NCI-H187 (cell line): ENCODE data around the gene POGLUT2.

Experiments
- DNase-seq, 2 experiments: peaks; one replicate each; lab custom pipeline; 2025; lab: John Stamatoyannopoulos, UW

Gene POGLUT2

DNA sequence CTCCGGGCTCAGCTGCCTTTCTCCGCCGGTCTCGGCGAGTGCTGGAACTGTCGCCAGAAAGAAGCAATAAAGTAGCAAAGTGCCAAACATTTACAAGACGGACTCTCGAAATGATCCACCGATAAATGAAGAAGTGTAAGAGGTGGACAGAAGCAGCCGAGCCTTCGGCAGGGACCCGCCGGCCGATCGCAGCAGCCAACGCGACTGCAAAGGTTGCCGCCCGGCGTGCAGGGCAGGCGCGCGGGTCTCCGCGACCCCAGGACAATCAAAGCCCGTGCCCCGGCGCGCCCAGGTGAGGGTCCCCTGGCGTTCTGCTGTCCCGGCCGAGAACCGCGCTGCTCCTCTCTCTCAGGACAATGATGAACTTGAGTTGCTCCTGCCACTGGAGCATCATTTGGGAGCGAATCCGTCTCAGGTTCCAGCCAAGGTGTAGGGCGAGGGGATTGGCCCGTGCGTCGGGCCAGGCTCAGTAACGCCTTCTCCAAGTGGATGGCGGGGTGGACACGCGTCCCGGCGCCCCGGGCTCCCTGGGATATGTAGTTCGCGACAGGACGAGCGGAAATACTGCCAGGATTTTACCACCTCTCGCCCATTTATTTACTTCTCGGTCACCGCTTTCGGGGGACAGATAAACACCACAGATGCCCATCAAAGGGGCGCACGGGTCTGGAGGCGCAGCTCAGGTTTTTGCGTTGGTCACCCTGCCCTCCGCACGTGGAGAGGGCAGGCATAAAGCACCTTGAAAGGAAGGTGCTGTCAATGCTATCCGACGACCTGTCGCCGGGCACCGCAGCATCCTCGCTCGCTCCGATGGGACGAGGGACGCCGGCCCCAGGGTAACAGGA lies at the start of gene POGLUT2, which contains the start of gene BIVM:
POGLUT2 (minus strand) TSS at position 396 of the 845 bp plus-strand sequence; CDS start at position 90, 306 bp downstream.
BIVM (plus strand) TSS at position 539 of the 845 bp plus-strand sequence. CDS start 8,149 bp downstream, outside the sequence.
- DNase-seq: peak; percentile 90 to 97

DNA sequence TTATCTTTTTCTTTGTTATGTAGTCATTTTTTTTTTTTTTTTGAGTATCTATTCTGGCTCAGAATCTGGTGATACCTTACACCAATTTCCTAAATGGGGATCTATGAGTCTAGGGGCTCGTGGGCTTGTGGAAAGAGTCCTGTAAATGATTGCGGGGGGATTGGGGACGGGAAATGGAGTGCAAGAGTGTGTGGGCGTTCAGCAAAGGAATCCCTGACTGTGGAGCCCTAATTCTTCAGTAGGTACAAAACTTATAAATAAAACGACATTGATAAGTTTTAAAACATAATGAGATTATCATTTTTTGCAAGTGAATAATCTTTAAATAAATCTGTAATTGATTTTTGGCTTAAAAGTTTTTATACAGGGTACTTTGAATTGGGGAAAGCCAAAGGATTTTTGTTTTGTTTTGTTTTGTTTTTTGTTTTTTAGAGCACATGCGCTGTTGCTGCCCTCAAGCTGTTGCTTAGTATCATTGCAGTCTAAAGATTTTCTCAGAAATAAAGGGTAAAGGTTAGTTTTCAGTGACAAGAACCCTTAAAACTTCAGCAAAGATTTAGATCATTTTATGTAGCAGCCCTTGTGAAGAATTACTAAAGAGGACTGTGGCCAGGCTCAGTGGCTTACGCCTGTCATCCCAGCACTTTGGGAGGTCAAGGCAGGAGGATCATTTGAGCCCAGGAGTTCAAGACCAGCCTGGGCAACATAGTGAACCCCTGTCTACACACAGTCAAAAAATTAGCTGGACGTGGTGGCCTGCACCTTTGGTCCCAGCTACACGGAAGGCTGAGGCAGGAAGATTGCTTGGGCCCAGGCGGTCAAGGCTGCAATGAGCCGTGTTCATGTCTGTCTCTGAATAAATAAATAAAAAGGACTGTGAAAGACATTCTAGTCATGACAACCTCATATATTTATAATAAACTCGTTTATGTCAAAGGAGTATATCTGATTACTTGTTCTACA lies 48.8 kb upstream of the POGLUT2 start:
- no peak for DNase-seq

DNA sequence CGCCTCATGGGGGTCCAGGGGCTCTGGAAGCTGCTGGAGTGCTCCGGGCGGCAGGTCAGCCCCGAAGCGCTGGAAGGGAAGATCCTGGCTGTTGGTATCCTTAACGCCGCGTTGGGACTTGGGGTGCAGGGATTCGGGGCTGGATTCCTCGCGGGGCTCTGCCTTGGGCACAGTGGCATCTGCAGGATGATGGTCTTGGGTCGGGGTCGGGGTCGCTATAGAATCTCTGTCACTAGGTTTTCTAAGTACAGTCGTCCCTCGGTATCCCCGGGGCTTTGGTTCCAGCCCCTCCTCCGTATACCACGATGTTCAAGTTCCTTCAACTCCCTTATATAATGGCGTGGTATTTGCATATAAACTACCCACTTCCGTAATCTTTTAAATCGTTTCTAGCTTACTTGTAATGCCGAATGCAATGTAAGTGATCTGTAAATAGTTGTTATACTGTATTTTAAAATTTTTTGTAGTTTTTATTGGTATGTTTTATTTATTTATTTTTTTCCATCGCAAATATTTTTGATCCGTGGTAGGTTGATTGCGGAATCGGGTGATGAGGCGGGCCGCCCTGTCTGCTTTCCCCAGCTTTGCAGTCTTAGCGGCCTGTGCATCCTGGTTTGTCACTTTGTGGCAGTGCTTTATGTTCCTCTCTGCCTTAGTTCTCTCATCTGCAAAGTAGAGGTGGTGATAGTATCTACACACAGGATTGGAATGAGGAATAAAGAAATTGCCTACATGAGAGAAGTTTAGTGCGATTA lies 47.7 kb upstream of the POGLUT2 start:
- DNase-seq: peak in 1 of 2 experiments; percentile 67

DNA sequence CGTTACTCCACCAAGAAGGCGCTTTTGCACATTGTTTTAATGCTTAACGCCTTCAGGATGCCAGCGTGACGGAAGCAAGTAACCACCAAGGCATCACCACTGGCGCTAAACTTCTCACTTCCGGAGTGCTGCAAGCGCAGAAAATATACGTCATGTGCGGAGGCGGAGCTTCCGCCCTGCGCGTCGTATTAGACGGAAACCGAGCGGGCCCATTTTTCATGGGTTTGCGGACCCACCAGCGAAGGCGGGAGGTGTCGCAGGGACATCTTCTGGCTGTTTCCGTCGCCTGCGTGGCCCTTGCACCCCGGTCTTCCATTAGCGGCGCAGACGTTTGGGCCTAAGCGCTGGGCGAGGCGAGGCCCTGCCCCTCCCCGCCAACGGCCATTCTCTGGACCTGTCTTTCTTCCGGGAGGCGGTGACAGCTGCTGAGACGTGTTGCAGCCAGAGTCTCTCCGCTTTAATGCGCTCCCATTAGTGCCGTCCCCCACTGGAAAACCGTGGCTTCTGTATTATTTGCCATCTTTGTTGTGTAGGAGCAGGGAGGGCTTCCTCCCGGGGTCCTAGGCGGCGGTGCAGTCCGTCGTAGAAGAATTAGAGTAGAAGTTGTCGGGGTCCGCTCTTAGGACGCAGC lies 47.0 kb upstream of the POGLUT2 start, which contains the start of gene ERCC5:
ERCC5 (plus strand) TSS at position 403 of the 631 bp plus-strand sequence. CDS start 235 bp downstream, outside the sequence.
- DNase-seq: peak; percentile 98 to 99

DNA sequence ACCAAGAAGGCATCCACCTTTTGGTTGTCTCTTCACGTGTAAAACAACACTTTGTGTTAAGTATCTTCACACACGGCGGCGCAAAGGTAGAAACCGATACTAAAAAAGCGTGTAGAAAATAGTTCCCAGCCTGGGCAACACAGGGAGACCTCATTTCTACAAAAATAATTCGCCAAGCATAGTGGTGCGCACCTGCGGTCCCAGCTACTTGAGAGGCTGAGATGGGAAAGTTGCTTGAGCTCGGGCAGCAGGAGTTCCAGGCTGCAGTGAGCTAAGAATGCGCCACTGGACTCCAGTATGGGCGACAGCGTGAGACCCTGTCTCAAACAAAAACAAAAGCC lies 46.5 kb upstream of the POGLUT2 start:
- no peak for DNase-seq

DNA sequence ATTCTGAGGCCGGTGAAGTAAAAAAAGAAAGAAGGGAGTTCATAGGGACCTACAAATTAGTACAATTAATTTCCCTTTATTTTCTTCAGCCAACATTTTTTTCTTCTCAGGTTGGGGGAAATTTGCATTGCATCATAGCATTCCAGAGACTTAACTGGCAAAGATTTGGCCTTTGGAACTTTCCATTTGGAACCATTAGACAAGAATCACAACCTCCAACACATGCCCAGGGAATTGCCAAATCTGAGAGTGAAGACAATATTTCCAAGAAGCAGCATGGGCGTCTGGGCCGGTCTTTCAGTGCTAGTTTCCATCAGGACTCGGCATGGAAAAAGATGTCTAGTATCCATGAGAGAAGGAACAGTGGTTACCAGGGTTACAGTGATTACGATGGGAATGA lies 40.7 kb upstream of the POGLUT2 start:
- no peak for DNase-seq

DNA sequence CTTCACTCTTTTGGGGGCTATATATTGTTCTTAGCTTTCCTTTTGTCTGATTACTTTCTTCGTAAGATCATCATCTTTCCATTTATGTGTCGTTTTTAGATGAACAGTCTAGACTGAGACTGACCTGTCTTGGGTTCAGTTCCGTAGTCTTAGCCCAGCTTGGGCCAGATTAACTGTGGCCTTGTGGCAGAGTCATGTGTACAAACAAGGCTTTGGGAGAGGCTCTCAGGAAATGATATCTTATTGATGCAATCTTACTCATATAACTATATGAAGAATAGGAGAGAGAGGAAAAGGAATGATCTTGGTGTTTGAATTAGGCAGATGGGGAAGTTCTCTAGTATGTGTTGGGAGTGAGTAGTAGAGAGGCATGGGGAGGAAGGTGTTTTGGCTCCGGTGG lies 40.2 kb upstream of the POGLUT2 start:
- no peak for DNase-seq

DNA sequence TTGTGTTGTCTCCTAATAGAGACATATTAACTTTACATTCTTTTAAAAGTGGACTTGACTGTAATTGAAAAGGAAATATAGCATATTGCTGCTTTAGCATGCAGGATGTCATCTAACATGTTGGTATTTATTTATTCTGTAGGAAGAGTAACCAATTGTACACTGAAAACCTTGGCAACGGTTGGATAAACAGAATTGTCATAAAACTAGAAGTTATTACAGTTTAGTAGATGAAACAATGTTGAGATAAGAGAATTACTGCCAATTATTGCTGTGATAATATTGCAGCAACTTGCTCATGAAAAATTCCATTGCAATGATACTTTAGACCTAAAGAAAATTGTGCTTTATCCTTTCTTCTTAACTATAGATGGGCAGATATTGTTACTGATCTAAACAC lies 39.5 kb upstream of the POGLUT2 start:
- no peak for DNase-seq

DNA sequence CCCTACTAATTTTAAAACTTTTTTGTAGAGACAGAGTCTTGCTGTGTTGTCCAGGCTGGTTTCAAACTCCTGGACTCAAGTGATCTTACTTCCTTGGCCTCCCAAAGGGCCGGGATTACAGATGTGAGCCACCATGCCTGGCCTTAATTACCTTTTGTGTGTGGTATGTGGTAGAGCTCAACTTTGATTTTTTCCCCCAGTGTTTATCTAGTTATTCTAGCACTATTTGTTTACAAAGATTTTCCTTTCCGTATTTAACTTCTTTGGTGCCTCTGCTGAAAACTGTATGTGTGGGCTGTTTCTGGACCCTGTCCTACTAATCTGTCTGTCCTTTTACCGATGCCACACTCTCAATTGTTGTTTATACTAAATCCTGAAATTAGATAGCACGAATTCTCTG lies 37.7 kb upstream of the POGLUT2 start:
- no peak for DNase-seq

DNA sequence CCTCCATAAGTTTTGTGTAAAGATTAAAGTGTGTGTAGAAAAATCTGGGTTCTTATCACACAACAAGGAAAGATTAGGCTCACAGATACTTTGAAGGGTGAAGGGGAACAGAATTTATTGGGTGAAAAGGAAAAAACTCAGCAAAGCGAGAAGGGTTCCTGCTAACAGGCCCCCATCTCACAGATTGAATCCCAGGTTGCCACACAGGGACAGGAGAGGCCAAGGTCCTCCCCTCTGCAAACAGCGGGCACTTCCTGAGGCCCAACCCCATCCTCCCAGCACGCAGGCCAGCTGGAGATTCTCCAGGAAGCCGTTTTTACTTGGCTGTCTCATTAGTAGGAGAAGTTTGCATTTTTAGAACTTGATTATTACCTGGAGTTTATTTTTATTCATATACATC lies 31.9 kb upstream of the POGLUT2 start:
- no peak for DNase-seq

DNA sequence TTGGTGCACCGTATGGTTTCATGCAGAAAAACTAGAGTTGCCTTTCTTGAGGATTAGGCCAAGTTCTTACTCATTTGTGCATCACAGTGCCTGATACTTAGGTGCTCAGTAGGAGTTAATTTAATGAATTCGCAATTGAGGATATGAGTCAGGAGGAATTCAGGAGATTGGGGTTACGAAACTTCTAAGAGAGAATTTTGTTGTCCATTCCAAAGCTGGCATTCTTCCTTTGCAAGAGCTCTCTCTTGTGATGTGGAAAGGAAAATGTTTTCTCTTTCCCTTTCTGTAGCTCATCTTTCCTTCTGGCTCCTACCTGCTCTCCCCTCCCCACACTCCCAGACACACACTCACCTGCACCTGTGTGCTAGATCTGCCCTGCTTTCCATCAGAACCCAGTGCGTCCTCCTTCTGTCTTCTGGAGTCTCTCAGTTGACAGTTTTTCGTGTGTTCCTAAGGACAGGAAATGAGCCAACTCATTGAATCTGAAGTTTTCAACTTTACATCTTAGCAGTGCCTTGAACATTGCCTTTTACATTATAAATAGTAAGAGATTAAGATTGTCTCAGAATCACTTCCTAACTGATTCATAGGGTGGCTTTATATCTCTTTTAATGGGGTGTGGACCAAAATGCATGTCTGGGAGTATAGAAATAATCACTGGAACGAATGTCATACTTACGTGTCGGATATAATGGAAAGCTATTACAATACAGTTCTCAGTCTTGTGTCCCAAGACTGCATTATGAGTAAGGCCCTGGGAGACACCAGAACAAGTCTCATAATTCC lies 27.3 kb upstream of the POGLUT2 start:
- DNase-seq: no peak

DNA sequence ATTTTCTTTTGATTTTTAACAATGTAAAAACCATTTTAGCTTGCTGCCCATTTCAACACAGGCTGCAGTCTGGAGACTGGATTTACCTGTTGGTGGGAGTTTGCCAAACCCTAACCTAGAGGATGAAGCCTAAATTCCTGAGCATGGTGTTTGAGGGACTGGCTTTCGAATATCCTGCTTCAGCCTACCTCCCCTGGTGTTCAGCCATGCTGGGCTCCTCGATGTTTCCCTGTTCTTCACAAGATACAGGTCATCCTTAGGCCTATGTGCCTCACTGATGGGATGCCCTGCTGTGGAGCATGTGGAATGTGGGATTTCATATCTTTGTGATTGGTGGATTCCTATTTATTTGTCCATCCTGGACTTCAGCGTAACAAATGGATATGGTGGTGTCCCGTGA lies 26.6 kb upstream of the POGLUT2 start:
- no peak for DNase-seq

DNA sequence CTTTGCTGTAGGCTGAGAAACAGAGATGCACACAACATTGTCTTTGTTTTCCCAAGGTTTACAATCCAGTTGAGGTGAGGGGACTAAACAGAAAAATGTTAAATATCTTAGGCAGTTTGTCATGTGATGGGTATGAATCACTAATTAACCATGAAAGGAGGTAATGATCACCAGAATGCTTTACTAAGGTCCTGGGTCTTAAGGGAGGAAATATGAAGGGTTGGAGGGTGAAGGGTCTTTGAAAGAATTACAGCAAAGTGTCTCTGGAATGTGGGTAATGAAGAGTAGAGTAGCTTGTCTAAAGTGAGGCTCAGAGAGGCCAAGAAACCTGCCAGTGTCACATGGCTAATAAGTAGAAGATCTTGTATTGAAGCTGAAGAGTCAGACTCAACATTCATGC lies 19.1 kb upstream of the POGLUT2 start:
- no peak for DNase-seq

DNA sequence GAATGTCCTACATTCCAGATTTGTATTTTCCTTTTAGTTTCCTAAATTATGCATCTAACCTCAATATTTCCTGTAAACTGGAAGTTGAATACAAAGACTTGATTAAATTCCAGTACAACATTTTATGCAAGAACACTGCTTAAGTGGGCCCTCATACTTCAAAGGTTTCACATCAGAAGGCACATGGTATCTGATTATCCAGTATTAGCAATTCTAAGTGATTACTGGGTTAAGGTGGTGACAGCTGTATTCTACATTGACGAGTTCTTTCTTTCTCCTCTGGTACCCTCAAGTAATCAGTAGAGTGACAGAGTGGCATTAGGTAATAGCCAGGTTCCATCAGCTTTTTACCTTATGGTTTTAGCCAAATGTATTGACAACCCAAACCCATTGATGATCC lies 18.5 kb upstream of the POGLUT2 start:
- DNase-seq: no peak

DNA sequence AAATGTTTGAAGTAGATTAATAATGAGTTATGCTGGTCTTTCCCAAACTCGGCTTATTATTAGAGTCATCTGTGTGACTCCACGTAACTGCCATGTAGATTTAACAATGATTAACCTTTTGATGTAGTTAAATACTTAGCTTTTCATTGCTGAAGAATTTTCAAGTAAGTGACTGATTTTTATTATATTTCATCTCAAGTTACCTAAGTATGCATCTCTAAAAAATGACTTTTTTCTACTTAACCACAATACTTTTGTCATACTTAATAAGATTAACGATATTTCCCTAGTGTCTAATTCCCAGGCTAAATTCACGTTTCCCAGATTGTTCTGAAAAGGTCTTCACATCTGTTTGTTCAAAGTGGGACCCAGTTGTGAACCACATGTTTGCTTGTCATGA lies 17.9 kb upstream of the POGLUT2 start:
- DNase-seq: no peak

DNA sequence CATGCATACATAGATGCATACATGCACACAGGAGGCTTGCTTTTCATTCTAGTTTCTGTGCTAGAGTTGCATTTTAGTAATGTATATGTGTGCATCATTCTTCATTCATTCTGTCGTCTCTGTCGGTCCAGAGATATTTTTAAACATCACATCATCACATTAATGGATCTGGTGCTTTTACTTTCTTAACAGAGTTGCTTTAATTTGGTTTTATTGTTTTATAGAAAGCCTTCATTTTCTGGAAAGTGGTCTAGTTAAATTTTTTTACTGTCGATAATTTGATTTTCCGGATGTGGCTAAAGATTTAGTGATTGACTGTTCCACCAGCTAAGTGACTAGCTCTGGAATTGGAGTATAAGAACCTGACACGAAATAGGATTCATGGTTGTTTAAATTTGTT lies 17.0 kb upstream of the POGLUT2 start:
- no peak for DNase-seq

DNA sequence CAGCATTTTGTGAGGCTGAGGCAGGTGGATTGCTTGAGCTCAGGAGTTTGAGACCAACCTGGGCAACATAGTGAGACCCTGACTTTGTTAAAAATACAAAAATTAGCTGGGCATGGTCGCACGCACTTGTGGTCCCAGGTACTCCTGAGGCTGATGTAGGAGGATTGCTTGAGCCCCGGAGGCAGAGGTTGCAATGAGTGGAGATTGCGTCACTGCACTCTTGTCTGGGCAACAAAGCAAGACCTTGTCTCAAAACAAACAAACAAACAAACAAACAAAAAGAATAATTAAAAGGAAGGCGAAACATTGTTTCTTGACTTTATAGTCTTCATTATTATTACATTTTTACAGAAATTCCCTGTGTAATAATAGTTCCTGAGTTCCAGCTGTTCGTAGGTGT lies 16.0 kb upstream of the POGLUT2 start:
- DNase-seq: no peak

DNA sequence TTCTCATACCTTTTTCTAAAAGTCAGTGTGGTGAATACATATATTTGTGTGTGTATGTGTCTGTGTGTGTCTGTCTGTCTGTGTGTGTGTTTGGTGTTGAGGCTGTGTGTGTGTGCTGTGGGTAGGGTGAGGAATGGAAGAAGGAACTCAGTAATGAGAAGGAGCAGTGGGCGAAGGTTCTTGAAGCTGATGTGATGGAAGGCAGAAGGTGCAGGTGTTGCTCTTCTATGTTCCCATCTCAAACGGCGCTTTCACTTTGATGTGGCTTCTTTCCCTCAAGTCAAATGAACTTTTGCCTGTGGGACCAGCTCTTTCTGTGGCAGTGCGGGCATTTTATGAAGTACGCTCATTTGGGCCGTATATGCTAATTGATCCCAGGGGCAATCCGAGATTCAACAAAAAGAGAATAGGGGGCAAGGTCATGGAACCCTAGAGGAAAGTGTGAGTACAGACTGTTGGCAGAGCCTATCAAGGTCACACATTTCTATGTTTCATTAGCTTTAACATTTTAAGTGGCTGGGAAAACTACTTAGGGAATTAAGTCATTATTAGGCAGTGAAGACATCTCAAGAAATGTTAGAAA lies 15.3 kb upstream of the POGLUT2 start:
- no peak for DNase-seq

DNA sequence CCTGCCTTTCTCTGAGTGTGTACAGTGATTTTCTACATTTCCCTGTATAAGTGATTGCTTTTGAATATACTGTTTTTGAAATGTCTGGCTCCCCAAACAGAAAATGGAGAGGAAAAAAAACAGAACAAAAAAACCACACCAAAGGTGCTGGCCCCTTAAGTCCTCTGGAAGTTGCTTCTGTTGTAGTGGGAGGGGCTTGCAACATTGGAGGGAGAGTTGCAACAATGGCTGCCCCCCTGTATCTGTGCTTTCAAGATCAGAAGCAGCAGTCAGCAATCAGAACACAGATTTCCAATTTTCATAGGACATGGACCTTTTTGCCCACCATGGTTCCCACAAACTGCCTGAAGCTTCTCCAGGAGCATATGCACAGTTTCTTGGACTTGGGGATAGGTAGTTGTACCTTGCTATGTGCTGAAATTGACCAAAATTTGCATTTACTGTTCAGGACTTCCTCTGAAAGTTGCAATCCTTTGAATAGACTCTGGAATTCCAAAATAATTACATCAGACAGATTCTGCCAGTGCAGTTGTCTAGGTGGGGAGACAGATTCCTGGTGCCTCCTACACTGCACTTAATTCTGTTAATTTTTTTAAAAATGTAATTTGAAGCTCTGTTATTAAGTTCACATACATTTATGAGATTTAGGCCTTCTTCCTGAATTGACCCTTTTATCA lies 14.0 kb upstream of the POGLUT2 start:
- DNase-seq: no peak

DNA sequence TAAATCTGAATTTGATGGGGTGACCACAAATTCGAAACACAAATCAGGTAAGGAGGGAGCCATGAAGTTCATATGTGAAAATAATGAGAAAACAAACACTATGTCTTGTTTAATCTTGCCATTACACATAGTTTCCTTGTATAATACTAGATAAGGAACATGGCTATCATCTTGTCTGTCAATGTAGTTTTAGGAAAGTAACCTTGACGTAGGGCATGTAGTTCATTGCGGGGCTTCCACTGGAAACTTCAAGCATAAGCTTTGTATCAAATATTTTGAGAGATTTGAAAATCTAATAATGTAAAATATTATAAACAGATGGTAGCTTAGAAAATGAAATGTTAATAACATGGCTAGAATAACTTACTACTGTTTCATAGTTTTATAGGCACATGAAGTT lies 8.9 kb upstream of the POGLUT2 start:
- no peak for DNase-seq
